HG03457 (cell line): ENCODE measurements around the gene EDA.

Experiments
- ATAC-seq: cut with Tn5 transposase; IDR thresholded peaks from one replicate; pipeline ENCODE4 v1.9.1; 2021; ENCODE audit warnings: moderate number of reproducible peaks; ENCODE audit not compliant: unreplicated experiment

EDA gene

GRCh38 chrX:70022616-70023015 lies 406.7 kb downstream of the EDA start:
- ATAC-seq, result no peak

GRCh38 chrX:70025464-70025863 lies 409.6 kb downstream of the EDA start:
- no peak for ATAC-seq

DNA sequence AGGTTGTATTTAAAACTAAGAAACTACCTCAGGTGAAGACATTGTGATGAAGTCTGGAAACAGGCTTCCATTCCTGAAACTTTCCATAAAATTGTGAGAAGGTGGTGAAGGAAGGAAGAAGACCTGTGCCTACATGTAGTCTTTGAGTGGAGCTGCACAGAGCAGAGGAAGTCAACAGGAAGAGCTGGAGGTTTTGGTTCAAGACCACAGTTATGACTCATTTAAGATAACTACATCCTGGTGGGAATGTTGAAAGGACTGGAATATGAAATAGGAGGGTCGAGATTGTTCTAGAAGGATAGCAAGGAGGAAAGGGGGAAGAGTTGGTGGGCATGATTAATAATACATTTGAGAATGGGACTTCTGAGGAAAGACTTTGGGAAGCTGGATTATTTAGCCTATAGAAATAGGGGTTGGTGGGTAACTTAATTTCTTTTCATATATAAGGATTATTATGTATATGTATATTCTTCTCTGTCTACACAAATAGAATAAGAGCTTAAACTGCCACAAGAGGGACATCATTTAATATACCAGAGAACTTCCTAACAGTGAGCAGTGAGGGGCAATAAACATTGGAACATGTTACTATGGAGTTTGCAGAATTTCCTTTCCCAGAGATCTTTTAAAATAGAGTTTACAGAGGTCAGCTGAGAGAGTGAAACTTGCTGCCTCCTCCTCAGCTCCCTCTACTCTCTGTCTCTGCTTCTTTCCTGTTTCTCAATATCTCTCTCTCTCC lies 410.4 kb downstream of the EDA start:
- ATAC-seq, result no peak

DNA sequence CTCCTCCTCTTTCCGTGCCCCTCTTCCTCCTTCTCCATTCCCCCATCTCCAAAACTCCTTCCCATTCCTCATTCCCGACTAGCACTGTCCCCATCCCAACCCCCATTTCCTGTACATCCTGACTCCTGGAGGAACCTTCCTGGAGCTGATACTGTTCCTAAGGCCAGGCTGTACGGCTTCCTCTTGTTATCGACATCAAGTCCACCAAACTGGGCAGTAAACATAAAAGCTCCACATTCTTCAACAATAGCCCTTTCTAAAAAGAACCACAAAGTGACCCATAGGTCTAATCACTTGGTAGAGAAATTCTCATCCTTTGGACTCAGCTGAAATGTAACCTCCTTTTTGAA lies 410.9 kb downstream of the EDA start:
- no peak for ATAC-seq

- ATAC-seq, result no peak
Measured at GRCh38 chrX:70029863-70030262, 413.9 kb downstream of the EDA start.

- ATAC-seq, result no peak
Measured at GRCh38 chrX:70030301-70030767, 414.4 kb downstream of the EDA start.

- no peak for ATAC-seq
Measured at GRCh38 chrX:70032792-70033191, 416.9 kb downstream of the EDA start.

DNA sequence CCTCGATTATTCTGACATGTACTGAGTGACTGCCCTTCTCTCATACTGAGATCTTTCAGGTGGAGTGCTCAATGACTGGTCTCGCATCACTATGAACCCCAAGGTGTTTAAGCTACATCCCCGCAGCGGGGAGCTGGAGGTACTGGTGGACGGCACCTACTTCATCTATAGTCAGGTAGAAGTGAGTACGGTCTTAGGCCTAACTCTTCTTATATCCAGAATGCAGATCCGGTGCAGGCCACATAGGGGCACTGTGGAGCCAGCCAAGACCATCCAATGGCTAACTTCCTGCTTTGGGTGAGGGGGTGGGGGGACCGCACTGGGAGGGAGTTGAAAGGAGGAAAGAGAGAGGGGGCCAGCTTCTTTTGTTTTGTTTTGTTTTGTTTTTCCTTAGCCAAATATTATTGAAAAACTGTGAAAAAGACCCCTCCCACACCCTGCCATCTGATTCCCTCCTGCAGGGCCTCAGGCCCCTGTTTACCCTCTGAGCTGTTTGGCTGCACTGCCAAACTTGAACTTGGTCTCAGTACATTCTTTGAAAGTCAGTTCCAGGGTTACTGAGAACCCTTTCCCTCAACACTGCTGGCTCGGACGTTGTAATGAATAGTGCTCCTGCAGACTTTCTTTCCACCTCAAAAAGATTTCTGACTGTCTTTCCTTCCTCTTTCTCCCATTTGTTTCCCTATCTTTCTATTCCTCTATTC lies 417.6 kb downstream of the EDA start:
- ATAC-seq, result no peak

GRCh38 chrX:70034646-70035045 lies 418.7 kb downstream of the EDA start:
- no peak for ATAC-seq

GRCh38 chrX:70038515-70038914 lies 422.6 kb downstream of the EDA start:
- ATAC-seq, result no peak

- ATAC-seq, result no peak
Measured at GRCh38 chrX:70038951-70039350, 423.0 kb downstream of the EDA start.

- no peak for ATAC-seq
Measured at GRCh38 chrX:70039758-70040157, 423.8 kb downstream of the EDA start.

DNA sequence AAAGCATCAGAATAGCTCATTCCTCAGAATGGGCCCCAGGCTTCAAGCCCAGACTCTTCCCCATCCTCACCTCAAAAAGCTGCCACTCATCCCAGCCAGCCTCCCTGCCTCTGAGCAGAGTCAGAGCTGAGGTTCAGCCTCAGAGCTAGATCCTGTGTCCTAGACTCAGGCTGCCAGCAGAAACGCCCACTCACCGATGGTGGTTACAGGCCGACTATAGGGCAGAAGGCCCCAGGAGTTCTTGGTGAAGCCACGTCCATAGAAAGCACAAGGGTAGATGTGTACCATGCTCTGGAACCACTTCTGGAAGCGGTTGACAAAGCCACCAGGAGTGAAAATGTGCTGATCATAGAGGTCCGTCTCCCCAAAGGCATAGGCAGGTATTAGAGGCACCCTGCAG lies 426.1 kb downstream of the EDA start:
- ATAC-seq, result no peak

GRCh38 chrX:70042399-70043371 lies 426.8 kb downstream of the EDA start:
- ATAC-seq, result no peak

DNA sequence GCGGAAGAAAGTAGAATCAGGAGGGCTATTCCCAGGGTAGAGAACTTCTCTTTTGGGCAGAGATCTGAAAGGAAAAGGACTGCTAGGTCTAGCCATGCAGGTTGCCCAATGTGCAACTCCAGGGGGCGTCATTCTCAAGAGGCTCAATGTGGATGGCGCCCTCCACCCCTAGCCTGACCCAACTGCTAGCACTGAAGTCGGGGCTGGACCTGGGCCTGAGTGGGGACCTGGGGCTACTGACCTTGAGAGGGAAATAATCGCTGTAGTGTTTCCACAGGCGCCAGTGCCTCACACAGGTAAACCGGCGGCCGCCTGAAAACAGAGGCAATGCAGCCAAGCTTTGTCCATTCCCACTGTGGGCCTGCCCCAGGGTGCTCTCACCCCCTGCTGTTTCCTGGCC lies 427.8 kb downstream of the EDA start:
- no peak for ATAC-seq

- no peak for ATAC-seq
Measured at GRCh38 chrX:70044541-70045245, 428.8 kb downstream of the EDA start.

GRCh38 chrX:70046978-70047377 lies 431.1 kb downstream of the EDA start:
- no peak for ATAC-seq

DNA sequence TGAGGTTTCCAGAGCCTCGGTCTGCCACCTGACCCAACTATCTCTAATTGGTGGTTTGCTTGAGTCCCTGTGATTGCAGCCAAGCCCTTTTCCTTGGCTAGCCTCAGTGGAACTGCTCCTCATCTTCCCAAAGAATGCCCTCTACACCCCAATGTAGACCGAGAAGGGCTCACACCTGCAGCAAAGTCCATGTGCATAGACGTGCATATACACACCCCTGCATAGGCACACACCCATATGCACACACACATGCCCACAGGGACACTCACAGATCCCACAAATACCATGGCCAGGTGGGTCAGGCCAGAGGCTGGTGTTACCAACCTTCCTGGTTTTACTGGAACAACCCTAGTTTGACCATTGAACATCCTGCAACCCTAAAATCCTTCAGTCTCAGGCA lies 433.5 kb downstream of the EDA start:
- ATAC-seq, result no peak

DNA sequence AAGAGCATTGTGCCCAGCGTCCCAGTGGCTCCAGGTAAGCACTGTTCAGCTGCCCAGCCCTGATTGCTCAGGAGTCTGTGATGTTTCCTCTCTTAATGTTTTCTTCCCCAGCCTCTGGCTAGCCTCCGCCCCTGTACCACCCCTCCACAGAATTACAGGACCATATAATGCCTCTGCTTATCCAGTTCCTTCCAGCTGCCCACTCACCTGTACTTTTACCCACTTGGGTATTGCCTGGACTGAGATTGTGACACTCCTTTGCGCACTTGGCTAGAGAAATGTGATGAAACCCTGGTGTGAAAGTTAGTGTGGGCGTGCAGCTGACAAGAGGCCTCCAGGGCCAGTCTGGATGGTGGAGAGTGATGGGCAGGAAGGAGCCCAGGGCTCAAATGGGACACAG lies 434.0 kb downstream of the EDA start, which contains the start of gene AWAT2:
AWAT2 (minus strand) TSS at position 14 of the 400 bp plus-strand sequence; CDS start at position 8, 6 bp downstream.
- ATAC-seq, result no peak

- ATAC-seq, result no peak
Measured at GRCh38 chrX:70052895-70053615, 437.1 kb downstream of the EDA start.
